NCI-H2196 treated with DMSO at 0.1 percent for 48 hours (cell line): ENCODE results near the gene SLC22A15.
"Not testable (repeated sequence)": the region's sequence is repeated elsewhere in the genome, so short reads cannot be mapped to it uniquely, and the experiment has no call there.

Experiments
- DNase-seq: peaks from one replicate; lab custom pipeline; 2025; ENCODE audit not compliant: unreplicated experiment; lab: John Stamatoyannopoulos, UW

SLC22A15 gene

GRCh38 chr1:116031302-116031835 is 55.1 kb downstream of the SLC22A15 start:
- no peak for DNase-seq

- DNase-seq: no peak
Measured at GRCh38 chr1:116033322-116033721, 57.0 kb downstream of the SLC22A15 start.

- DNase-seq: no peak
Measured at GRCh38 chr1:116036255-116036654, 59.9 kb downstream of the SLC22A15 start.

GRCh38 chr1:116038679-116039078 is 62.4 kb downstream of the SLC22A15 start:
- no peak for DNase-seq

GRCh38 chr1:116044071-116044470 is 67.8 kb downstream of the SLC22A15 start:
- no peak for DNase-seq

GRCh38 chr1:116046933-116047332 is 70.6 kb downstream of the SLC22A15 start:
- not testable (repeated sequence) for DNase-seq

GRCh38 chr1:116051896-116052295 is 75.6 kb downstream of the SLC22A15 start:
- not testable (repeated sequence) for DNase-seq

- no peak for DNase-seq
Measured at GRCh38 chr1:116062201-116062600, 85.9 kb downstream of the SLC22A15 start.

- DNase-seq: no peak
Measured at GRCh38 chr1:116064616-116065015, 88.3 kb downstream of the SLC22A15 start.

GRCh38 chr1:116066868-116067565 is 90.7 kb downstream of the SLC22A15 start:
- DNase-seq: no peak

- no peak for DNase-seq
Measured at GRCh38 chr1:116067566-116067890, 91.2 kb downstream of the SLC22A15 start.

GRCh38 chr1:116075575-116075974 is 99.3 kb downstream of the SLC22A15 start:
- no peak for DNase-seq

- DNase-seq: no peak
Measured at GRCh38 chr1:116075990-116076389, 99.7 kb downstream of the SLC22A15 start.

GRCh38 chr1:116076831-116077230 is 100.5 kb downstream of the SLC22A15 start:
- no peak for DNase-seq

- no peak for DNase-seq
Measured at GRCh38 chr1:116078699-116079223, 102.4 kb downstream of the SLC22A15 start.

GRCh38 chr1:116087628-116088027 is 111.3 kb downstream of the SLC22A15 start:
- no peak for DNase-seq

- no peak for DNase-seq
Measured at GRCh38 chr1:116089870-116090269, 113.6 kb downstream of the SLC22A15 start.

- DNase-seq: no peak
Measured at GRCh38 chr1:116091083-116091482, 114.8 kb downstream of the SLC22A15 start.

GRCh38 chr1:116092752-116093489 is 116.6 kb downstream of the SLC22A15 start:
- DNase-seq: no peak

- no peak for DNase-seq
Measured at GRCh38 chr1:116095027-116095426, 118.7 kb downstream of the SLC22A15 start.

GRCh38 chr1:116096013-116096618 is 119.8 kb downstream of the SLC22A15 start:
- DNase-seq: no peak

GRCh38 chr1:116097626-116098025 is 121.3 kb downstream of the SLC22A15 start:
- no peak for DNase-seq
